ENCODE data around the gene C18orf63. TPM values are rescaled to one million over a fixed set of nuclear protein-coding genes. Genes with fewer than 3 reads are reported as not detected.
"Not testable (repeated sequence)": the region's sequence is repeated elsewhere in the genome, so short reads cannot be mapped to it uniquely, and the experiment has no call there.

C18orf63 gene
- total RNA-seq, 3 donors from 2014 or later, result 0.16 TPM; not detected in 2

GRCh38 chr18:74310411-74310810 lies 5.2 kb upstream of the C18orf63 start:
- TF ChIP-seq POLR2A (IDR thresholded peaks at IDR 0.05) (no peak), CTCF (IDR thresholded peaks at IDR 0.05) (peak in 2 of 3 donors; percentile 20 to 35)
- H3K4me3 ChIP-seq, result no peak overlapping the region
- H3K36me3 ChIP-seq, result no peaks in the 10 kb centered on the region
- no peaks in the 10 kb centered on the region for H3K4me1 ChIP-seq
- no peak for DNase-seq (ENCODE audit: low spot score in 2 of 2)
- intact Hi-C loops (cut with DNase I; ENCODE audit: low total_unique reads), result no loop called here
- H3K27me3 ChIP-seq, result no peaks in the 10 kb centered on the region
- H3K27ac ChIP-seq, result no peak overlapping the region
- no peaks in the 10 kb centered on the region for H3K9me3 ChIP-seq

GRCh38 chr18:74311000-74311399 lies 4.6 kb upstream of the C18orf63 start:
- DNase-seq (ENCODE audit: low spot score in 2 of 2), result no peak
- no peaks in the 10 kb centered on the region for H3K27me3 ChIP-seq
- H3K9me3 ChIP-seq, result no peaks in the 10 kb centered on the region
- no peak overlapping the region for H3K4me3 ChIP-seq
- TF ChIP-seq POLR2A (IDR thresholded peaks at IDR 0.05) (no peak), POLR2AphosphoS5 (IDR thresholded peaks at IDR 0.05) (no peak), CTCF (IDR thresholded peaks at IDR 0.05) (no peak)
- H3K4me1 ChIP-seq, result no peaks in the 10 kb centered on the region
- no peak overlapping the region for H3K27ac ChIP-seq
- H3K36me3 ChIP-seq, result no peaks in the 10 kb centered on the region
- intact Hi-C loops (cut with DNase I; ENCODE audit: low total_unique reads), result no loop called here

- no peaks in the 10 kb centered on the region for H3K9me3 ChIP-seq
- H3K27me3 ChIP-seq, result no peaks in the 10 kb centered on the region
- H3K4me1 ChIP-seq, result no peaks in the 10 kb centered on the region
- no peak overlapping the region for H3K27ac ChIP-seq
- intact Hi-C loops (cut with DNase I; ENCODE audit: low total_unique reads), result no loop called here
- H3K36me3 ChIP-seq, result no peaks in the 10 kb centered on the region
- DNase-seq (ENCODE audit: low spot score in 2 of 2), result no peak
- no peak for TF ChIP-seq POLR2AphosphoS5 (IDR thresholded peaks at IDR 0.05)
- TF ChIP-seq CTCF (IDR thresholded peaks at IDR 0.05), result no peak
- no peak for TF ChIP-seq POLR2A (IDR thresholded peaks at IDR 0.05)
- H3K4me3 ChIP-seq, result no peak overlapping the region
Observed at GRCh38 chr18:74314759-74315463, 728 bp upstream of the C18orf63 start.

GRCh38 chr18:74316257-74317170 lies 875 bp downstream of the C18orf63 start:
- no peak for TF ChIP-seq CTCF (IDR thresholded peaks at IDR 0.05)
- no peak for TF ChIP-seq POLR2AphosphoS5 (IDR thresholded peaks at IDR 0.05)
- no peak for TF ChIP-seq POLR2A (IDR thresholded peaks at IDR 0.05)
- H3K36me3 ChIP-seq, result no peaks in the 10 kb centered on the region
- no peaks in the 10 kb centered on the region for H3K4me1 ChIP-seq
- H3K4me3 ChIP-seq, result no peak overlapping the region
- no peaks in the 10 kb centered on the region for H3K9me3 ChIP-seq
- intact Hi-C loops (cut with DNase I; ENCODE audit: low total_unique reads), result no loop called here
- H3K27me3 ChIP-seq, result no peaks in the 10 kb centered on the region
- peak overlapping the region in 1 of 2 donors; percentile 25 for H3K27ac ChIP-seq
- peak in 1 of 2 donors; percentile 29 for DNase-seq (ENCODE audit: low spot score in 2 of 2)

GRCh38 chr18:74326231-74326630 lies 10.6 kb downstream of the C18orf63 start:
- DNase-seq (ENCODE audit: low spot score in 2 of 2), result no peak
- intact Hi-C loops (cut with DNase I; ENCODE audit: low total_unique reads), result loop anchor here (10.0 kb wide), 1 partner anchor 699 kb away; no protein-coding TSS in a partner anchor
- H3K4me1 ChIP-seq, result no peaks in the 10 kb centered on the region
- no peak overlapping the region for H3K27ac ChIP-seq
- no peaks in the 10 kb centered on the region for H3K36me3 ChIP-seq
- no peak overlapping the region for H3K4me3 ChIP-seq
- H3K9me3 ChIP-seq, result no peaks in the 10 kb centered on the region
- no peaks in the 10 kb centered on the region for H3K27me3 ChIP-seq
- TF ChIP-seq POLR2A (IDR thresholded peaks at IDR 0.05) (no peak), POLR2AphosphoS5 (IDR thresholded peaks at IDR 0.05) (no peak), CTCF (IDR thresholded peaks at IDR 0.05) (no peak)

- DNase-seq (ENCODE audit: low spot score in 2 of 2); H3K36me3 ChIP-seq; H3K4me3 ChIP-seq; H3K4me1 ChIP-seq; H3K27ac ChIP-seq; H3K9me3 ChIP-seq; H3K27me3 ChIP-seq: not testable (repeated sequence)
- intact Hi-C loops (cut with DNase I; ENCODE audit: low total_unique reads), result loop anchor here (10.0 kb wide), 1 partner anchor 698 kb away; no protein-coding TSS in a partner anchor
Observed at GRCh38 chr18:74326791-74327190, 11.2 kb downstream of the C18orf63 start.
